NCI-H1105 (cell line): ENCODE results near the gene ALKBH3.

Experiments
- DNase-seq: peaks from one replicate; lab custom pipeline; 2025; lab: John Stamatoyannopoulos, UW

Gene ALKBH3

DNA sequence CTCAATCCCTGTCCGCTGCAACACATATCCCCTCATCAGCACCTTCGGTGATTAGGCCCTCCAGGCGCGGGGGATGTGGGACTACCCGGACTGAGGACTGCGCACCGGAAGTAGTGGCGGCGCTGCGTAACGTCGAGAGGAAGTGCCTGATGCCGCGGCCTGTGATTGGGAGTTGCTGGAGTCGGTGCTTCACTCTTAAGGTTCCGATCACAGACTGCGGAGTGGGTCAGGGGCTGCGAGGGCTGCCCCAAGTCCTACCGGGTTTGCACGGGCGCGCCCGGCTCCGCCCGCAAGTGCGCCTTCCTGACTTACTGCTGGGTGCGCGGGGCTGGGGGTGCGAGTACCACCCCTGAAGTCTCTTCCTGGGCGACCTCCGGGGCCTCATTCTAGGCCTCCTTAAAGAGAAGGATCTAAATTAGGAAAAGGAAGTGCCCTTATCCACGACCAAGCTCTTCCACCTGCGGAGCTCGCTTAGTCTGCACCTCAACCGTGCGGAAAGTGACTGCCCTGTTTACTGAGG, at the start of gene ALKBH3:
Gene ALKBH3, plus strand, starts transcription at position 192 of the 520 bp plus-strand sequence. CDS start 1,822 bp downstream, outside the sequence.
- peak; percentile 88 for DNase-seq

DNA sequence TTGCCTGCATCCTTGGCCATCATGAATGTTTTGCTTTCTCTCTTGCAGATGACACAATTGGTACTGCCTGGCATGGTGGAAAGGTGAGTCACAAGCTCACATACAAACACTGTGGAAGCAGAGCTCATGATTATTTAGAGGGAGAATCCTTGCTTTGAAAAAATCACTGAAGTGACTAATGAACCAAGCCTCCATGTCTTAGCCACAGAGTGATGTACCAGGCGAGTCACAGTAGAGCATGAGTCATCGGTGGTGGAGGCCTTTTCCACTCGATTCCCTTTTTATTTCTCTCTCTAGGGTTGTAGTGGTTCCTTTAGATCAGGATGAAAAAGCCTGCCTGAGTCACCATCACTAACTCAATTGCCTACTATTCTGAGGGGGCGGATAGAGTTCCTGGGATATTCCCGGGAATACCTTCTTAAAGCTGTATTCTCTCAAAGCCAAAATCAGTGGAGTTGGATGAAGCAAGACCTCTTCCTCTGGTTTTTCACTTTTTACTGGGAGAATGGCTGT, 49.6 kb upstream of the ALKBH3 start:
- DNase-seq, result no peak

DNA sequence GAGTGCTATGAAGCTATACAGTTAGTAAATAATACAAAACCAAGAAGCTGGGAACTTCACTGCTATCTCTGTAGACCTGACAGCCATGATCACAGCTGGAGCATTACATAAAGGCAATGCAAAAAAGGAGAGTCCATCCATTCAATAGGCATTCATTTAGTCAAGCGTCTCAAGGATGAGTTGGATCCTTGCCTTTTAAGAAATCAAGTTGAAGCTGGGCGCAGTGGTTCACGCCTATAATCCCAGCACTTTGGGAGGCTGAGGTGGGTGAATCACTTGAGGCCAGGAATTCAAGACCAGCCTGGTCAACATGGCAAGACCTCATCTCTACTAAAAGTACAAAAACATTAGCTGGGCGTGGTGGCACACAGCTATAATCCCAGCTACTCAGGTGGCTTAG, 48.1 kb upstream of the ALKBH3 start:
- DNase-seq, result no peak

DNA sequence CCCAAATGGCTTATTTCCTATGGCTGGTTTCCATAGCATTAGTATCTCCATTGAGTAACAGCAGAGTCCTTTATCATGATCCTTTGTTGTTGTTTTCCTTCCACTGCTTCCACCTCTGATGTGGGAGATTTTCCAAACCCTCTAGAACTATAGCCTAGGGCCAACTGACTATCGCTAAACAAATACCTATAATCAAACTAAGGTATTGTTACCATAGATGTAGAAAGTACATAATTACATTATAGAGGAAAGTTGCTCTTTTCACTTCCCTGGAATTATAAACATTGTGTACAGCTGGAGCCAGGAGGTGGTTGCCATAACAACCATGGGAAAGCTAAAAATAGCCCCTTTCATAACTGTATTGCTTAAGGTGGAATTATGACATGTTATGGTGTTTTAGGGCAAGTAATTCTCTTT, 47.0 kb upstream of the ALKBH3 start:
- peak; percentile 4 for DNase-seq

DNA sequence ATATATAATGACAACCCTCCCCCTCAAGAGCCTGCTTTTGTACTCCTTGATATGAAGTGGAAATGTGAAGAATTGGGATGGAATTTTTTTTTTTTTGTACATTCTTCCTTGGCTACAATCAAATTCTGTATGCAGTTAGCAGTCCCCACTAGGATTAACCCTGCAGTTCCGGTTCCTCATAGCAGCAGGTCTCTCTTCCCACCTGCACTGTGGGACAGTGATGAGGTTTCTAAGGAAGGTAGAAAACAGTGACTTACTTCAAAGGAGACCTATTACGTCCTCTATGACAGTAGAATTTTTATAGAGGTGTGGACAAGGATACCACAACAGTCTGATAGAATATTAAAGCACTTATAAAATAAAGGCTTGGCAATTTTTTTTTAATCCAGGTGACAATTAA, 46.3 kb upstream of the ALKBH3 start:
- DNase-seq, result no peak

DNA sequence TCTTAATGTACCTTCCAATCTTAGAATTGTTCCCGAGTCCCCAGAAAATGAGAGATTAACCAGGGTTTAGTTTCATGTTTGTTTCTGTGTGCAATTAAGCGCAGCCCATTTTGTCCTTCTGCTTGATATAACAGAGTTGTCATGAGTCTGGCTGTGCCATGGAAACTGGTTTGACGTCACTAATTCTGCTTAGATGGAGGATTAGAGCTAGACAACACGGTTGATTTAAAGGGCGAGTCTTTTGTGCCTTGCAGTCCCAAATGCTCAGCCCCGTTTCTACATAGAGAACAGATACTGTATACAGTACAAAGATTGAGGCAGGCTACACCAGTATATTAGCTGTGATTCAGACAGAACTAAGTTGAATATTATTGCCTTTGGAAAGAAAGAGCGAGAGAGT, 45.5 kb upstream of the ALKBH3 start:
- no peak for DNase-seq

- DNase-seq, result no peak
Observed at GRCh38 chr11:43837879-43838278, 42.8 kb upstream of the ALKBH3 start.

- no peak for DNase-seq
Observed at GRCh38 chr11:43842021-43842420, 38.6 kb upstream of the ALKBH3 start.

- DNase-seq, result no peak
Observed at GRCh38 chr11:43845816-43846215, 34.8 kb upstream of the ALKBH3 start.

DNA sequence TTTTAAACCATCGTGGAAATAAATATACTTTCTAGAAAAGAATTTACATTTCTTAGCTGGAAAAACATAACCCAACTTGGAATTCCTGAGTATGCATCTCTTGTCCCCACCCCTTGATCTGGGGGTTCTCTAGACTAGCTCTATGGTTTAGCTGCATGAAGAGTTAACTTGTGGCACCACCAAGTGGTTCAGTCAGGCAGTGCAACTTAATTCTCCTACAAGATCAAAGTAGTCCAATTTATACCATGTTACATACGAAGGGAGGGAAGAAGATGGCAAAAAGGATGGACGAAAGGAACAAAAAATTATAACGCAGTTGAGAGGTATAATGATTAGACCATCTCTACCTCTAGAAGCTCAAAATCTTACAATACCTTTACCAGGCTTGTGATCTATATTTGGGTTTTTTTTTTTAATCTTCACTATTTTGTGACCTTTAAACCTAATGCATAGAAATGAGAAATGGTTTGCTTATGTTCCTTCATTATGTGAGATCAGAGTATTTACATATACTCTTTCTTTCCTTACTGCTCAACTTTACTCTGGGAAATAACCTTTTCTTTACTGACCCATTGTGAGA, 28.5 kb upstream of the ALKBH3 start:
- peak; percentile 19 for DNase-seq

GRCh38 chr11:43853781-43854180, 26.9 kb upstream of the ALKBH3 start:
- DNase-seq, result no peak

GRCh38 chr11:43856993-43857392, 23.6 kb upstream of the ALKBH3 start:
- DNase-seq, result no peak

GRCh38 chr11:43861141-43861540, 19.5 kb upstream of the ALKBH3 start:
- no peak for DNase-seq

GRCh38 chr11:43866520-43866919, 14.1 kb upstream of the ALKBH3 start:
- DNase-seq, result no peak

DNA sequence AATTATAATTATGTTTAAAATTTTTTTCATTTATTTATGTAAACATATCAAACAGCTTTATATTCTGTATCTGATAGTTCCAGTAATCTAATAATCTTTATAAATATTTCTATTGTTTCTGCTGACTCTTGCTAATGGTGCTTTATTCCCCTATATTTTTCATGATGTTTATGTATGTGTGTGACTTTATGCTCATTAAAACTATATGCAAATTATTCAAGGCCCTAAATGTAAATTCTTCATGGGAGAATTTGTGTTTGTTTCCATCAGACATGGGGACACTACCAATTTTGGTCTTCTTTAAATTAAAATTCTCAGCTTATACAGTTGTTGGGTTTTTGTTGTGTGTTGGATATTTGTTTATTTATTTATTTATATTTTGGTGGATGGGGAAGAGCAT, 13.7 kb upstream of the ALKBH3 start:
- DNase-seq, result no peak

DNA sequence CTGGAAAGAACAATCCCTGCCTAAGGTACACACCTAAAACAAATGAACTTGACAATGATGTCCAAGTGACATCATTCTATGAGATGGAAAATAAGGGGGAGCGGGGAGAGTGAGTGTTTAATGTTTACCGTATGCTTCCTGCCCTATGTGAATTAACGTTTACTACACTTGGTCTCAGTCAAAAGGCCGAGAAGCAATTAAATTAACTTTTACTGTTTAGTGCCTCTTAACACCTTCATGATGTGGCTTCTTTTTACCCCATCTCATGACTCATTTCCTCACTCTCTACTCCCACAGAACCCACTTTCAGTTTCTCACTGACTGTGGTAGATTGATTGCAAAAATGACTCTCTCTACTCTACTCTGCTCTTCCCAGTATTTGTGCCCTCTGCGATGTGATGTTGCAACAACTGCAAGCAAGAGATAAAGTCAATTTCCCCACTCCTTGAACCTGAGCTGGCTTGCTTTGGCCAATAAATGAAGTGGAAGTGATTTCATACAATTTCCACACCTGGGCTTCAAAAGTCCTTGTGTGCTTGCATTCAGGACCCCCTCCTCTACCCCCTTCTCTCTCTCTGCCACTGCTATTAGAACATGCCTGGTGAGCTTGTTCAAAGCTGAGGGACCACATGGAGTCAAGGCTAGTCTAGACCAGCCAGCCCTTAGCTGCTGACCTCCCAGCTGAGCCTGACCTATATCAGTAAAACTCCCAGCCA, 11.6 kb upstream of the ALKBH3 start:
- DNase-seq, result no peak

- no peak for DNase-seq
Observed at GRCh38 chr11:43871051-43871450, 9.6 kb upstream of the ALKBH3 start.

- DNase-seq, result no peak
Observed at GRCh38 chr11:43872995-43873394, 7.6 kb upstream of the ALKBH3 start.

- no peak for DNase-seq
Observed at GRCh38 chr11:43874078-43874477, 6.6 kb upstream of the ALKBH3 start.

DNA sequence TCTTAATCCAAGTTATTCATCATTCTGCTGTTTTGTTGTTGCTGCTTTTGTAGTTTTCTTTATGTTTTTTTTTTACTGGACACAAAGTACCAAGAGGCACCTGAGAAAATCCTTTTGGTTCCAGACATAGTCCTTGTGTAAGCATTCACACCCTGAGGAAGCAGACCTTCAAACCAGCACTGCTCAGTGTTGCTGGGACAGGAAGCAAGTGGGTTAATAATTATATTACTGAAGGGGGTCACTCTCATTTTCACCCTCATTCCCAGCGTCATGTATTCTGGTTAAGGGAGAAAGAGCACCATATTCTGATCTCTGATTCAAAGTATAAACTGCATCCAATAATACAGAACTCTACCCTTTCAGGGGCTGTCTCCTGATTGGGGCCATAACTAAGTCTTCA, 5.9 kb upstream of the ALKBH3 start:
- no peak for DNase-seq

DNA sequence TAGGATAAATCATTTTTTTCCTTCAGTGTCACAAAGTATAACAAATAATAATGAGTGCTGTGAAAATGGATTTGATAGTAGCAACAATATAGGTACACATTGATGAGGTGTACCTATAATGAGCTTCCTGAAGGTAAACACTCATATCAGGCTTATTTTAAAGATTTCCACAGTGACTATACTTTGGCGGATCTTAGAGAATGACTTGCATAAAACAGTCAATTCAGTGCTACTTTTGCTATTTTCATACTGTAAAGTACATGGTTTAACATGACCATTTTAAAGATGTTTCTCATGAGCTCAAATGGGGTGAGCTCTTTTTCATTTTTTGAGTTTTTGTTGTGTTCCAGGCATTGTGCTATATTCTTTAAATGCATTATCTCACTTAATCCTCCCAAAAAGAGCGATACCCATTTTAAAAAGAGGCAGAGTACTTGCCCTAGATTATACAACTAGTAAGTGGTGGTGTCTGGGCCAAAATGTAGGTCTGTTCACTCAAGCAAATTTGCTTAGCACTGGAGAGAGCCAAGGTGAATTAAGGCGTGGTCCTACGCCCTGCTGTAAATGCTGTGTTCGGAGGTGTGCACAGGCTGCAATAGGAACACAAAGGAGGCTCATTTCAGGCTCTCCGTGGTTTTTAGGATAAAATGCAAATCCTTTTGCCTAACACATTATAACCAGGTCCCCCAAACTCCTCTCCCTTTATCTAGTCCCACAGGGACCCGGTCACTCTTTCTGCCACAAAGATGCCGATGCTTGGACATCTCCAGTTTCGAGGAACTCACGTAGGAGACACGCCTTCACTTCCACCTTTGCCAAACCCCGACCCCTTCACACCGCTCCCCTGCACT, 617 bp upstream of the ALKBH3 start:
- DNase-seq, result no peak

DNA sequence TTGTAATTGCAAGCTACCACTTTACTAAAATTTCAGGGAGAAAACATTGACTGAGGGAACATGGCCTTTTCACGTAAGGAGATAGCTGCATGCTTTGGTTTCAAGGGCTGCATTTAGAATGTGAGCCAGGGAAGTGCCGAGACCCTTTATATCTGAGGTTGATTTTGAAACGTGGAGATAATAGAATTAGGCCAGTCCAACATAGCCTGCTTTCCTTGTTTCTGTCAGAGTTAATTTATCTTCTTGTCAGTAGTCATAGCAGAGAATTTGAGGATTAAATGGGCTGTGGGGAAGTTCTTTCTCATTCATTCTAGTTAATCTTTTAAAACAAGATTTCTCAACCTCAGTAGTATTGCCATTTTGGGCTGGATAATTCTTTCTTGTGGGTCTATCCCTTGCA, 12.2 kb downstream of the ALKBH3 start:
- DNase-seq, result no peak

DNA sequence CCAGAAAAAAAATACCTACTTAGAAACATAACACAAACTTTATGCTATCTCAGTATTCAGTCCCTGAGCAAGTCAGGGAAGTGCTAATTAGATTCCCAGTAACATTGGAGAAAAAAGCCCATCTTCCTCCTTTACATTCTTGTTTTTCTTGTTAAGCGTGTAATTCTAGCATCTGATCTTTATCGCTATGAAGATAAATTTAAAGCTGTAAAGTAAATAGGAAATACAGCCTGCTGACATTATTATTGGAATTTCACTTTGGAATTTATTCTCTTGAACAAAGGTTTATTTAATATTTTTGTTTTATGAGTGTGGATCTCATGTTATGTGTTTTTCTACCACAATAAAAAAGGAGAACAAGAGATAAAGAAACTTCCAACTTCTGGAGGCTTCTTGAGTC, 13.9 kb downstream of the ALKBH3 start:
- DNase-seq, result no peak
